K562 (cell line): ENCODE measurements around the gene GAB2. TPM values are rescaled to one million over a fixed set of nuclear protein-coding genes. Genes with fewer than 3 reads are reported as not detected.
A peak's percentile ranks its signal among the peaks of the same experiment; 100 is the strongest.

Source experiments
- BMI1 ChIP-seq: fragments of 150-350 bp; IDR thresholded peaks from 2 replicates; pipeline ENCODE4 v1.6.1; 2014; ENCODE audit warnings: low read length
- BRD9 ChIP-seq: fragments of 450-650 bp; IDR thresholded peaks from 2 replicates; pipeline ENCODE4 v1.6.1; 2018; ENCODE audit warnings: low read depth; ENCODE audit not compliant: partially characterized antibody
- CREBBP ChIP-seq: IDR thresholded peaks from one replicate; pipeline ENCODE4 v1.6.1; 2012; ENCODE audit warnings: low read depth, mild to moderate bottlenecking, control low read depth, inconsistent platforms, low read length
- DPF2 ChIP-seq: fragments of 450-650 bp; IDR thresholded peaks from 2 replicates; pipeline ENCODE4 v1.6.1; 2016
- MXD1 ChIP-seq: fragments of 250-450 bp; sonication (Bioruptor Pico); IDR thresholded peaks from 2 replicates; pipeline ENCODE4 v1.8.0; 2021; ENCODE audit warnings: borderline replicate concordance, mild to moderate bottlenecking, moderate library complexity; ENCODE audit not compliant: poor library complexity, severe bottlenecking
- ZNF518B ChIP-seq: fragments of 250-450 bp; sonication (Bioruptor Pico); IDR thresholded peaks from 2 replicates; pipeline ENCODE4 v1.5.0; 2021; ENCODE audit warnings: mild to moderate bottlenecking, moderate library complexity
- ZNF609 ChIP-seq: sonication (generic); formaldehyde crosslinking; IDR thresholded peaks from 2 replicates; pipeline ENCODE4 v1.8.1; 2023; ENCODE audit warnings: missing genetic modification reagents, mild to moderate bottlenecking, borderline replicate concordance
- ZNF639 ChIP-seq, 2 experiments: fragments of 200-800 bp in 1 of 2; sonication (Bioruptor generic) in 1 of 2; sonication (generic) in 1 of 2; formaldehyde crosslinking in 1 of 2; IDR thresholded peaks in 1 of 2; conservative IDR thresholded peaks in 1 of 2; 2 replicates each; pipeline versions ENCODE4 v1.5.0 to v1.6.1; 2016 to 2020; ENCODE audit warnings: missing compliant biosample characterization in 1 of 2, missing genetic modification characterization in 1 of 2, missing genetic modification reagents in 1 of 2
- ZNF778 ChIP-seq: fragments of 450-650 bp; formaldehyde crosslinking; IDR thresholded peaks from 2 replicates; pipeline ENCODE4 v1.4.0; 2020; ENCODE audit warnings: mild to moderate bottlenecking, moderate library complexity
- polyA plus RNA-seq, 8 experiments: library from polyadenylated mRNA; depleted of rRNA in 4 of 8; stranded (reverse) in 5 of 8; unstranded in 3 of 8; fragments of >200 nt; fragmentation: Nextera tagmentation in 2 of 8; fragmentation: Illumina TruSeq in 1 of 8; extraction: Ambion mirVana in 2 of 8; extraction: Trizol in 1 of 8; gene quantifications; 2 replicates each; pipeline versions ENCODE4 v1.2.1 to v1.2.3, GENCODE V29; 2011 to 2014; ENCODE audit warnings: inconsistent platforms in 1 of 8, missing spikeins in 1 of 8
- total RNA-seq, 7 experiments: library from RNA; depleted of rRNA in 6 of 7; stranded (reverse); fragments of >200 nt in 6 of 7; fragmentation: Illumina TruSeq in 2 of 7; extraction: Trizol in 2 of 7; gene quantifications; 2 replicates each; pipeline versions ENCODE4 v1.2.1 to v1.2.3, GENCODE V29; 2011 to 2021; ENCODE audit warnings: low replicate concordance in 1 of 7
- TF ChIP-seq, protein P1 (sequence below): fragments of 450-650 bp; conservative IDR thresholded peaks from 2 replicates; pipeline ENCODE4 v1.6.1; 2016; ENCODE audit warnings: missing genetic modification characterization, low read depth, mild to moderate bottlenecking, control low read depth, missing compliant biosample characterization
- TF ChIP-seq, protein P2 (sequence below): sonication (generic); formaldehyde crosslinking; IDR thresholded peaks from 2 replicates; pipeline ENCODE4 v1.8.0; 2022; ENCODE audit warnings: missing genetic modification reagents, mild to moderate bottlenecking, moderate library complexity, borderline replicate concordance

The GAB2 gene
- total and polyA plus RNA-seq, 9 of the 15 experiments (the other 6 are each of a cell fraction or from before 2014, with no cell fraction given): 2.3 to 35.2 (median 16.1) TPM

- TF ChIP-seq, protein P1, sequence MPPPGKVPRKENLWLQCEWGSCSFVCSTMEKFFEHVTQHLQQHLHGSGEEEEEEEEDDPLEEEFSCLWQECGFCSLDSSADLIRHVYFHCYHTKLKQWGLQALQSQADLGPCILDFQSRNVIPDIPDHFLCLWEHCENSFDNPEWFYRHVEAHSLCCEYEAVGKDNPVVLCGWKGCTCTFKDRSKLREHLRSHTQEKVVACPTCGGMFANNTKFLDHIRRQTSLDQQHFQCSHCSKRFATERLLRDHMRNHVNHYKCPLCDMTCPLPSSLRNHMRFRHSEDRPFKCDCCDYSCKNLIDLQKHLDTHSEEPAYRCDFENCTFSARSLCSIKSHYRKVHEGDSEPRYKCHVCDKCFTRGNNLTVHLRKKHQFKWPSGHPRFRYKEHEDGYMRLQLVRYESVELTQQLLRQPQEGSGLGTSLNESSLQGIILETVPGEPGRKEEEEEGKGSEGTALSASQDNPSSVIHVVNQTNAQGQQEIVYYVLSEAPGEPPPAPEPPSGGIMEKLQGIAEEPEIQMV (tag): no peak
- TF ChIP-seq ZNF609 (0 out of 2 replicates have a peak, but pooled peaks have one; percentile 70), ZNF518B (CRISPR knock-in tag) (no peak), BMI1 (no peak), CREBBP (no peak), MXD1 (CRISPR knock-in tag) (no peak), DPF2 (peak; percentile 41; the same call in 1 of the 2 replicates), ZNF639 (CRISPR knock-in tag; conservative IDR thresholded peaks at IDR 0.05 in 1 of 2, IDR thresholded peaks at IDR 0.05 in 1 of 2) (peak in 1 of 2 experiments; percentile 54; a peak in 1 of 4 replicates), BRD9 (peak; percentile 61), ZNF778 (CRISPR knock-in tag) (no peak)
- TF ChIP-seq, protein P2, sequence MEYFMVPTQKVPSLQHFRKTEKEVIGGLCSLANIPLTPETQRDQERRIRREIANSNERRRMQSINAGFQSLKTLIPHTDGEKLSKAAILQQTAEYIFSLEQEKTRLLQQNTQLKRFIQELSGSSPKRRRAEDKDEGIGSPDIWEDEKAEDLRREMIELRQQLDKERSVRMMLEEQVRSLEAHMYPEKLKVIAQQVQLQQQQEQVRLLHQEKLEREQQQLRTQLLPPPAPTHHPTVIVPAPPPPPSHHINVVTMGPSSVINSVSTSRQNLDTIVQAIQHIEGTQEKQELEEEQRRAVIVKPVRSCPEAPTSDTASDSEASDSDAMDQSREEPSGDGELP (CRISPR knock-in tag): peak; percentile 98
These were observed 229.1 kb downstream of the GAB2 start, which contains the start of the genes KCTD21 and USP35 (continued) for GRCh38 chr11:78188286-78189173.
